GM21526 (cell line): Measurements from ENCODE around the gene MET.
"Not testable (repeated sequence)": the region's sequence is repeated elsewhere in the genome, so short reads cannot be mapped to it uniquely, and the experiment has no call there.

Experiments used
- ATAC-seq: cut with Tn5 transposase; IDR thresholded peaks from one replicate; pipeline ENCODE4 v1.9.1; 2021; ENCODE audit warnings: moderate library complexity; ENCODE audit not compliant: unreplicated experiment, low FRiP score

Gene MET

DNA sequence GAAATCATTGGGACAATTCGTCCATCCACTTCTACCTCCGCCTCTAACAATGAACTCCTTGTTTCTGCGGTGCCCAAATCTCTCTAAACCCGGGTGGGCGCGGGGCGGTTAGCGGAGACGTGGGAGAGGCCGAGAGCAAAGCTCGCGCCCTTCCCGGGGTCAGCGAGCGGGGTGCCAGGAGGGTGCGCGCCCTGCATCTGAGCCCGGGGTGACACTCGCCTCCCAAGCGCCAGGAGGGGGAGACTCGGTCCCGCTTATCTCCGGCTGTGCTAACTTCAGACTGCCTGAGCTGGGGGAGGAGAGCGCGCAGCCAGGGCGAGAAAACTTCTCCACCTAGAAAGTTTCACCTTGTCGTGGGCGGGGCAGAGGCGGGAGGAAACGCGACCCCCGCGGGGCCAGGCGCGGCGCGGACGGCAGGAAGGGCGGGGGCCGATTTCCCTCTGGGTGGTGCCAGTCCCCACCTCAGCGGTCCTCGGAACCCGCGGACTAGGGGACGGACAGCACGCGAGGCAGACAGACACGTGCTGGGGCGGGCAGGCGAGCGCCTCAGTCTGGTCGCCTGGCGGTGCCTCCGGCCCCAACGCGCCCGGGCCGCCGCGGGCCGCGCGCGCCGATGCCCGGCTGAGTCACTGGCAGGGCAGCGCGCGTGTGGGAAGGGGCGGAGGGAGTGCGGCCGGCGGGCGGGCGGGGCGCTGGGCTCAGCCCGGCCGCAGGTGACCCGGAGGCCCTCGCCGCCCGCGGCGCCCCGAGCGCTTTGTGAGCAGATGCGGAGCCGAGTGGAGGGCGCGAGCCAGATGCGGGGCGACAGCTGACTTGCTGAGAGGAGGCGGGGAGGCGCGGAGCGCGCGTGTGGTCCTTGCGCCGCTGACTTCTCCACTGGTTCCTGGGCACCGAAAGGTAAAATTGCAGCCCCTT lies at the start of gene MET:
Gene MET (plus strand): TSS at position 516 of the 915 bp plus-strand sequence. CDS start 26,889 bp downstream, outside the sequence.
- peak; percentile 95 for ATAC-seq

DNA sequence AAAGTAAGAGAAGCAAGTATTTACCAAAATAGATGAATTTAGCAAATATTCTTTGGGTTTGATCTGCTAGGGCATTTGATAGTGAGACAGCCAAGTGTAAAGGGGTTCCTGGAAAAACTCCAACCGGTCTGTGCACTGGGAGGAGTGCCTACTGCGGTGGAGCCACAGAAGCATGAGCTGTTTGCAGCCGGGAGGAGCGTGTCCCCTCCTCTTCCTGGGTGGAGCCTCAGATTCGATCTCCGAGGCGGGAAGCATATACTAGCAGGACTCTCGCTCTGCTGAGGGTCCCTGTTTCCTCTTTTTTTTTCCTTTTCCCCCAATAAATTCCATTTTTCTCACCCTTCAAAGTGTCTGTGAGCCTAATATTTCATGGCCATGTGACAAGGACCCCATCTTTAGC lies 45.1 kb upstream of the MET start:
- ATAC-seq = no peak

DNA sequence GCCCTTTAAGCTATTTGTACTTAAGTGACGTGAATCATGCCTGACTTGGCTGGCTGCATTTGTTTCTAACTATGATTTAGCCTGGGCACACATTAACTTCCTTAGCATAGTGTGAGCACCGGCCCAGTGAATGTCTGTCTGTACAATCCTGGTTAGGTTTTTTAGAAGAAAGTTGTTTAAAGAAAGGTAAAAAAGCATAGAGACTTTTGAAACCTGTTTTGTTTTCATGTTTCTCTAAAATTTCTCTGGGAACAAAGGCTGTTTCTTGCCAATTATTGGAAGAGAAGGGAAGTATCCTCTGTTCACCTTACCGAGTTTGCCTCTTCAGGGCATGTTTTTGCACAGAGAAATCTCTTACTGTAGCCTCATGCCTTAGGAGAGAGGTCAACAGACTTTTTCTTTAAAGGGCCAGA lies 42.9 kb upstream of the MET start:
- ATAC-seq = no peak

DNA sequence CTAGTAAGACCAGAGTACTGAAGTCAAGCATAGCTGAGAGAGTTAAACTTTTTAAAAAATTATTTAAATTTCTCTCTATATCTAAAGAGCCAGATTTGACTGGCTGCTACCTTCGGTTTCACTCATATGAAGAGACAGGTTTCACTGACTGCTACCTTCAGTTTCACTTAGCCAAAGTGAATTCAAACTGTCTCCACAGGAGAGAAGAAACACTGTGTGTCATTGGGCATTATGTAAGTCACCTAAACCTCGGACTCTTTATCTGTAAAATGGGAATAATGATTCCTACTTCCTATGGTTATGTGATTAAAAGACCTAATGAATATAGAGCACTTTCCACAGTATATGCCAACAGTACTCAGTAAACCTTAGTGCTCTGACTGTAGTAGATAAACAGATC lies 41.6 kb upstream of the MET start:
- peak; percentile 96 for ATAC-seq

DNA sequence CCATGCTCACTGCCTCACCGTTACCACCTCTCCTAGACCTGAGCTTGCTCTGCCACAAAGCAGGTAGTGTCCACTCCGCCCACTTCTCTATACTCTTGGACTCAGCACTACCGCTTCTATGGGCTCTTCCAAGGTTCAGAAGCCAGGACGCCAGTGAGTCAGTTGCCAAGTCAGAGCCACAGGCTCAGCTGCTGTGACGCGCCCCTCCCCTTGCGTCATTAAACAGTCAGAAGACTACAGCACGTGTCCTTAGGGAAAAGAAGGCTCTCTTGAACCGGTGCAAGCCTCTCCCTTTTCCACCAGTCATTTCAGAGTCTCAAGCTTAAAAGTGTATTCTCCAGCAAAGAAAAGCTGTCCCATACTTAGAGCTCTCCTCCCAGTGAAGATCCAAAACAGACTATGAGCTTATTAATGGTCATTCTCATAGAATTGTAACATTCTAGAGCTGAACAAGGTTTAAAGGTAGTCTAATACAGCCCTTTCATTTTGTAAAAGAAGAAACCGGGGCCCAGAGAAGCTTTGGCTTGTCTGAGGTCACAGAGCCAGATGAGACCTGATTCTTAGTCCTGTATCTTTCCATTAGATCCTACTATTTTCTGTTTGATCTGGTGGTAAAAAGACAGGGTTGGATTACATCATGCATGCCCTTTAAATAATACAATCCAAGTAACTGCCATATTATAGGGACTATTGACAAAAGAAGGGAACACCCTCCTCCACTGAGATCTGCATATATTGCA lies 40.9 kb upstream of the MET start:
- peak; percentile 48 for ATAC-seq

DNA sequence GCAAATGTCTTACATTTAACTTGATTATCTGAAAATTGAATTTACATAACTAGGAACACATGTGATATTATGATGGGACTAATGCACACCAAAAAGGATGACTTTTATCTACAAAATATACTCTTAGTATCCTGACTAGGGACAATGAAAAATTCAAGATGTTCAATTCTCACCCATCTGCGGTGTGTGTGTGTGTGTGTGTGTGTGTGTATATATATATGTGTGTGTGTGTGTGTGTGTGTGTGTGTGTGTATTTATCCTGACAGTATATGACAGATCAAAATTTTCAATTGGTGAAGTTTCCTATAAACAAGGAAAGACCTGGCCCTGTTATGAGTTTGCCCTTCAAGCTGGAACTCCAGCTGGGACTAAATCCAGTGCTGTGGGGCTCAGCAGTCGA lies 40.3 kb upstream of the MET start:
- ATAC-seq = no peak

DNA sequence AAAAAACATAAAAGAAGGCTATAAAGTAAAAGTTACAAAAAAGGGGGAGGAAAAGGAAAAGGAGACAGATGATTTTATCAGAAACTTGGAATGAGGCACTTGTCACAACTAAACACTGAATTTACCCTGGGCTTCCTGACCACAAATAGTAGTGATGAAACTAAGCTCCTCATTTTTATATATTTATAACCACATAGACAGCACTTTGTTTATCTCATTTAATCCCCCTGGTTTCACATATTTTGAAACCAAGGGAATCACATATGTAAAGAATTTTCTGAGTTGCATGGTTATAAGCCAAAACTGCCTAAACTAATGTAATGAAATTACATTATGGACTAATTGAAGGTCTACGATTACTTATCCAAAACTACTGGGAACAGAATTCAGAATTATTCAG lies 39.6 kb upstream of the MET start:
- no peak for ATAC-seq

DNA sequence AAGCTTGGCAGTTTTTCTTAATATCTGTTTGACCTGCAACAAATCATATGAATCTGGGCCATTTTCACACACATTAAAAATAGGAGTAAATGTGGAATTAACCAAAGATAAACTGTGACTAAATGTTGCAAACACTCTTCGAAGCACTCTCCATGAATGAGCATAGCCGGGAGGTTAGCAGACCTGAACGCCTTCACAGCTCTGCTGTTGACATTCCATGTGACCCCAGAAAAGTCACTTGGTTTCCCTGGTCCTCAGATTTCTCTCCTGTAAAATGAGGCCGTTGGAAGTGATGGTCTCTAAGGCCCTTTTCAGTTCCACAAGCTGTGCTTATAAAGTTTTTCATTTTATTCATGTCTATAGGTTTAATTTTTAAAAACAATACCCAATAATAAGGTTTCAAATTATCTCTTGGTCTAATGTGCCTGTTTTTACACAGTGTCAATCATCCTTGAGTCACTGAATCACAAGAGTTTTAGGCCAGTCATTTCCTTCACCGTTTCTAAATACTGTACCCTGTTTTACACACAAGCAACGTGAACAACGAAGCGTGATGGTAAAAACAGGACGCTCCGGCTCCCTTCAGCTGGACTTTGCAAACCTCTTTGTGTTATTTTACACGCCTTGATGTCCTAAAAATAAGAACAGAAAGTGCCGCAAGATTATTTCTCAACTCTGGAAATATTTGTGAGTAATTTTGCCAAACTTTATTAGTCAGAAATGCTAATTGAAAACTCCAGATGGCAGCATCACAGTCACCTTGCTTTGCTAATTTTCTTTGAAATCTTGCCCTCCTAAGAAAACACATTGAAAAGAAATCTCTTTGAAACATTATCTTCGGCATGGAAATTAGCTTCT lies 38.6 kb upstream of the MET start:
- ATAC-seq = peak; percentile 37

DNA sequence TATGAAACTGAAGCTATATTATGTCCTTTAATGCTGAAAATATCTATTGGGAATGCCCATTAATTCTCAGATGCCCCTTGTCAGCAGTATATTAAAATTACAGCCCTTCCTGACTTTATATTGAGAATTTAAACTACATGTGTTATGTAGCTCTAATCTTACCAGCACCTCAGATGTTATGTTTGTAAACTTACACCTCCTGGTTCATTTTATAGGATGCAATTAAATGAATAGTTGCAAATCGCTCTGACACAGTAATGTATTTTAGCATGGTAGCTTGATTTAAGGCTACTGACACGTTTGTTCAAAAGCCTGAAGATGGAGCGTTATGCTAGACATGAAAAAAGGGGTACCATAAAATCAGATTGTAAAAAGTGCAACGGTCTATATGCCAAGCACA lies 35.0 kb upstream of the MET start:
- ATAC-seq = no peak

DNA sequence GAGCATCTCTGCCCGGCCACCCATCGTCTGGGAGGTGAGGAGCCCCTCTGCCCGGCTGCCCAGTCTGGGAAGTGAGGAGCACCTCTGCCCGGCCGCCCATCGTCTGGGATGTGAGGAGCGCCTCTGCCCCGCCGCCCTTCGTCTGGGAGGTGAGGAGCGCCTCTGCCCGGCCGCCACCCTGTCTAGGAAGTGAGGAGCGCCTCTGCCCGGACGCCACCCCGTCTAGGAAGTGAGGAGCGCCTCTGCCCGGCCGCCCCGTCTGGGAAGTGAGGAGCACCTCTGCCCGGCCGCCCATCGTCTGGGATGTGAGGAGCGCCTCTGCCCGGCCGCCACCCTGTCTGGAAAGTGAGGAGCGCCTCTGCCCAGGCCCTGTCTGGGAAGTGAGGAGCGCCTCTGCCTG lies 33.4 kb upstream of the MET start:
- ATAC-seq = not testable (repeated sequence)

DNA sequence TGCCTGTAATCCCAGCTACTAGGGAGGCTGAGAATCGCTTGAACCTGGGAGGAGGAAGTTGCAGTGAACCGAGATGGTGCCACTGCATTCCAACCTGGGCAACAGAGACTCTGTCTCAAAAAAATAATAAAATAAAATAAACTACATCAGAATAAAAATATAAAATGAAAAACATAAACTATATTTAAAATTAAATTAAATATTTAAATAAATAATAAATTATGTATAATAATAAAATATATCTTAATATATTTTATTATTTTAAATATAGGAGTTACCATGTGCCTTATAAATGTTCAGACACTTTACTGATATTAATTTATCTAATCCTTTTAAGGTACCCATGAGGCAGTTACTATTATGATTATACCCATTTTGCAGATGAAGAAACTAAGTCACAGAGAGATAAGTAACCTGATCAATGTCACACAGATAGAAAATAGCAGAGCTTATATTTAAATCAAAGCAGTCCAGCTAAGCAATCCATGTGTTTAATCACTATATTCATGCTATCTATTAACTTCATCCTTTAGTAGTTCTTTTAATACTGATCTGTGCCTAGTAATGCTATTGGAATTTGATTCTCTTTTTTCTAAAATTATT lies 30.3 kb upstream of the MET start:
- no peak for ATAC-seq

DNA sequence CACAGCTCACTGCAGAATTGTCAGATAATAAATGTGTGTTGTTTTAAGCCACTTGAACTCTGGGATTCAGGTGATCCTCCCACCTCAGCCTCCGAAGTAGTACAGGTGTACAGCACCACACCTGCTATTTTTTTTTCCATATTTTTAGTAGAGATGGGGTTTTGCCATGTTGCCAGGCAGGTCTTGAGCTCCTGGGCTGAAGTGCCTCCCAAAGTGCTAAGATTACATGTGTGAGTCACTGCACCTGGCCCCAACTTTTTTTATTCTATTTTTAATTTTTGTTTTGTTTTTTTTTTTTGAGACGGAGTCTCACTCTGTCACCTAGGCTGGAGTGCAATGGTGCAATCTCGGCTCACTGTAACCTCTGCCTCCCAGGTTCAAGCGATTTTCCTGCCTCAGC lies 28.8 kb upstream of the MET start:
- not testable (repeated sequence) for ATAC-seq

DNA sequence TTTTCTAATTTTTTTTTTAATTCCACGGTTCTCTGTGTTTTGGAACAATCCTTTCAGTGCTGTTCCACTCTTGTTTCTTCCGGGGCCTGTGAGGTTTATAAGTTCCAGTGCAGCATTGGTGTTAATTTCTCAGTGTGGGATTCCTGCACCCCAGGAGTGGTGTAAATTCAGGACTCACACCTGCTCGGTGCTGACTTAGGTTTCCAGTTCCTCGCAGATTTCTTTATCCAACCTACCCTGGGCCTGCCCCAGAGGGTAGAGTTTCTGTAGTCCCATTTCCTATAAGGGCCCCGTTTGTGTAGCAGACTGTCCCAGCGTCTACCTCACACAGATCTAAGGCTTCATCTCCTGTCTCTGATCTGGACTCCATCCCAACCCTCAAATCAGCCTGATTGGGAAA lies 27.4 kb upstream of the MET start:
- no peak for ATAC-seq

DNA sequence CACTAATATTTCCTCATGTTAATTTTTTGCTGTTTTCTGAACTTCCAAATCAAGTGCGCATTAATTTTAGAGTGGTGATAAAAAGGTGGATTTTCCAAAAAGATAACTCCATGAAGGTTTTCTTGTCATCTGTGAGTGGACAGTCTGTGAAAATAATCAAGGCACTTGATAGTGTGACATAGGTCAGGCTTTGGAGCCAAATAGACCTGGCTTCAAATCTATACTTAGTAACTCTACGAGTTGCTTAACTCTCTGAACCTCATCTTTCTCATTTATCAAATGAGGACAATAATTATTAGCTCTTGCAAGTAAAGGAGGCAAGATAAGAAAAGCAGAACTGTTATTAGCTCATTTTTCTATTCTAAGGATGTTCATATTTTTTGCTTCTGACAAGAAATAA lies 24.7 kb upstream of the MET start:
- no peak for ATAC-seq

DNA sequence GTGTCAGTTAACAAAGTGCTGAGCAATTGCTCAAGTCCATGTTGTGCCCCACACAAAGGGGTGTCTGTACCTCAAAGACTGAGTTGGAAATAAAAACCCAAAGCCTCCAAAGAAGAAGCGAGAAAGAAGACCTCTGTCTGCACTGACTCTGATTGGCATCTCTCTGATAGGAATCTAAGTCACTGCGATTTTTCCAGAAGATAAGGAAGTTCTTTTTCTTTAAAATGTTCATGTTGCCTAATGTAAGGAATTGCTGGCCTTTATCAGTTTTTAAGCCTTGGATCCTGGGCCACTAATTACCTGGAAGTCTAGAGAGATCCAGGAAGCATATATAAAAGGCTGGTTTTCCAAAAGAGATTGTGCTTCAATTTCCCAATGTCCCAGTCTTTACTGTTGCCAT lies 24.1 kb upstream of the MET start:
- ATAC-seq = no peak

DNA sequence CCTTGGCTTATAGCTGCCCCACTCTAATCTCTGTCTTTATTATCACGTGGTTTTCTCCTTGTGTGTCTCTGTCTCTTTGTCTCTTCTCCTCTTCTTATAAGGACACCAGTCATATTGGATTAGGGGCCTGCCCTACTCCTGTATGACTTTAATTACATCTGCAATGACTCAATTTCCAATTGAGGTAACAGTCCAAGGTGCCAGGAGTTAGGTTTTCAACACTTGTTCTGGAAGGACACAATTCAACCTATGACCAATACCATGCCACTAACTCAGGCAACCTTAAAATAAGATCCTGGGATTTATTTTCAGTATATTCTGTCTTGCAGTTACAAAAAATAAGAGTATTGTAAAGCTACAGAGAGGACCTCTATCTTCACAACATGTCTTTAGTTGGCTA lies 21.6 kb upstream of the MET start:
- no peak for ATAC-seq

DNA sequence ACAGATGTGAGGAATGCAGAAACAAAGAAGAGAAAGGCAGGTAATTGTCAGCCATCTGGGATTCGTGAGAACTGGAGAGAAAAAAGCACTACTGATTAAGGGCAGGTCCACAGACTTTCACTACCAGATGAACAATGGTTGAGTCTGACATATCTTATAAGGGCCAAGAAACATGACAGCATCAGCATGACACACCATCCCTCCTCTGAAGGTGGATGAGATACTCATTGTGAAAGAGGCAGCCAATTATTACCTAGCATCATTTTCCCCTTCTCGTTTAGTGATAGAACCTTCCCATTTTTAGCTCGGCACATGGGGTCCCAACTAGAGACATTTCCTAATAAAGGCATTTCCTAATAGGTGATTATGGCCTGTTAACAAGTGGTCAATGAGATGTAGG lies 19.2 kb upstream of the MET start:
- no peak for ATAC-seq

DNA sequence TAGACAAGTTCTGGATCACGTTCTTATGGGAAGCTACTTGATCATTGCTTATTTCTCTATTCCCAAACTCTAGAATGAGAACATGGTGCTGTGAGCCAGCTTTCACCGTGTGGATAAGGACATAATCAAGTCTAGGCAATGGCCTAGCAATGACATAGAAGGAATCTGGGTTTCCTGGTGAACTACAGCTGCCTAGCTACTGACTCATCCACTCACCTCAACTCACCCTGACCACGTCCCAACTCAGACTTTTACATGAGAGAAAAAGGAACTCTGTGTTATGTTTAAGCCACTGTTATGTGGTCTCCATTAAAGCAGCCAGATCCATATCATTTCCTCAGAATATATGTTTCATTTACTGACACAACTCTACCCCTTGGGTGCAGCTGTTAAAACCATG lies 18.8 kb upstream of the MET start:
- ATAC-seq = no peak

DNA sequence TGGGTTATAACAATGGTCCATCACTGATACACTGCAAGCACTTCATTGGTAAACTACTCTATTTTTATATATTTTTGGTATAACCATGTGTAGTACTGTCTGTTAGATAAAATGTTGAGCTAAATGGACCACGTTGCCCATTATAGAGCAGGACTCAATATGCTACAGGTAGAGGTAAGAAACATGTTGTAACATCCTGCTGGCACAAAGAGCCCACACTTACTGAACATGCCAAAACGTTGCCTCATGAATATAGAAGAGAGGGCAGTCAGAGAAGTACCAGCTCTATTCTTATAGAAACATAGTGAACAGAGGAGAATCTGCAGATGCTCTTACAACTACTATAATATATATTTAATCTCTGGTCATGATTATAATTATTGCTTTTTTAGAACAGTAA lies 18.4 kb upstream of the MET start:
- ATAC-seq = no peak

DNA sequence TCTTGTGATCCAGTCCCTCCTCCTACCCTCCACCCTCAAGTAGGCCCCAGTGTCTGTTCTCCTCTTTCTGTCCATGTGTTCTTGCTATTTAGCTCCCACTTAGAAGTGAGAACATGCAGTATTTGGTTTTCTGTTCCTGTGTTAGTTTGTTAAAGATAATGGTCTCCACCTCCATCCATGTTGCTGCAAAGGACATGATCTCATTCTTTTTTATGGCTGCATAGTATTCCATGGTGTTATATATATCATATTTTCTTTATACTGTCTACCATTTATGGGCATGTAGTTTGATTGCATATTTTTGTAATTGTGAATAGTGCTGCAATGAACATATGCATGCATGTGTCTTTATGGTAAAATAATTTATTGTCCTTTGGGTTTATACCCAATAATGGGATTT lies 12.7 kb upstream of the MET start:
- ATAC-seq = not testable (repeated sequence)

DNA sequence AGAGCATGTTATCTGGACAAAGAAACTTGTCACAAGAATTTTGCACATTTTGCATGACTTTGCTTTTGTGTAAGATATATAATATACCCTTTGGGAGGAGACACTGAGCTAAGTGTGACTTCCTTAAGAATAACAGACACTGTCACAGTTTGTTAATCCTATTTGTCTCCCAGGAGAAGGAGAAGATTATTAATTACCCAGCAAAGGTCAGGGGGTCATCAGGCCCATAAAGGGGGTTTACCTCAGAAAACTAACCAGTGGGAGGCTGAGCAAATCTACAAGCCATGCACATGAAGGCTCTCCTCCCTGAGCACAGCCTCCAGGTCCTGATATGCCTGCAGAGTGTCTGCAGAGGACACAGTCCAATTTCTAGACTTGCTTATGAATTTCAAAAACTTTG lies 10.1 kb upstream of the MET start:
- no peak for ATAC-seq
